ENCODE measurements around the gene MEF2A.

MEF2A gene

DNA sequence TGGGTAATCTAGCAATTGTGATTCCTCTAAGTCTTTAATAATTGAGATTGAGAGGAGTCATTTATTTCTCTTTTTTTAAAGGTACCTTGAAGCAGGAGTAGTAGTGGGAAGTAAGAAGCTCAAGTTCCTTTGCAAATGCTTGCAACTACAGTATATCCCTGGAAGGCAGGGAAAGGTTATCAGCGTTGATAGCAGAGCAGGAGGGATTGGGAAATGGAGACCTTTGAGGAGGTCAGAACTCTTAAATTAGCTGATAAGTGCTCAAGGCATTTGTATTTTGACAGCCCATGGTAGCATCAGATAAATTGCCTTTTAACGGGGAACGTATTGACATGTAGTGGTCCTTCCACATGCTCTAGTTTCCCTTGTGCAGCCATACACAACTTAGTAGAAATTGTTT is 47.7 kb downstream of the MEF2A start:
- H4K20me1 ChIP-seq (ENCODE audit: insufficient read depth, low read length), result peaks cover 29% of the 10 kb centered on the region
- no peak overlapping the region for H3K4me2 ChIP-seq (ENCODE audit: insufficient read depth, low read length)
- ATAC-seq (ENCODE audit: insufficient read depth, low read depth) (no peak), DNase-seq (no peak)
- H3K4me1 ChIP-seq (ENCODE audit: insufficient read depth, low read length), result no peaks in the 10 kb centered on the region; the same call in 1 of the 2 replicates
- H3K9ac ChIP-seq (ENCODE audit: low read depth, low read length), result no peak overlapping the region
- H3K9me3 ChIP-seq (ENCODE audit: insufficient read depth, low read length, severe bottlenecking), result no peaks in the 10 kb centered on the region
- H3K27ac ChIP-seq (ENCODE audit: low read length), result no peak overlapping the region
- TF ChIP-seq, protein P1, sequence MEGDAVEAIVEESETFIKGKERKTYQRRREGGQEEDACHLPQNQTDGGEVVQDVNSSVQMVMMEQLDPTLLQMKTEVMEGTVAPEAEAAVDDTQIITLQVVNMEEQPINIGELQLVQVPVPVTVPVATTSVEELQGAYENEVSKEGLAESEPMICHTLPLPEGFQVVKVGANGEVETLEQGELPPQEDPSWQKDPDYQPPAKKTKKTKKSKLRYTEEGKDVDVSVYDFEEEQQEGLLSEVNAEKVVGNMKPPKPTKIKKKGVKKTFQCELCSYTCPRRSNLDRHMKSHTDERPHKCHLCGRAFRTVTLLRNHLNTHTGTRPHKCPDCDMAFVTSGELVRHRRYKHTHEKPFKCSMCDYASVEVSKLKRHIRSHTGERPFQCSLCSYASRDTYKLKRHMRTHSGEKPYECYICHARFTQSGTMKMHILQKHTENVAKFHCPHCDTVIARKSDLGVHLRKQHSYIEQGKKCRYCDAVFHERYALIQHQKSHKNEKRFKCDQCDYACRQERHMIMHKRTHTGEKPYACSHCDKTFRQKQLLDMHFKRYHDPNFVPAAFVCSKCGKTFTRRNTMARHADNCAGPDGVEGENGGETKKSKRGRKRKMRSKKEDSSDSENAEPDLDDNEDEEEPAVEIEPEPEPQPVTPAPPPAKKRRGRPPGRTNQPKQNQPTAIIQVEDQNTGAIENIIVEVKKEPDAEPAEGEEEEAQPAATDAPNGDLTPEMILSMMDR (IDR thresholded peaks at IDR 0.05; ENCODE audit: borderline replicate concordance, extremely low read depth, low read length, poor library complexity, severe bottlenecking), result no peak
- no peak for TF ChIP-seq EZH2 (IDR thresholded peaks at IDR 0.05; ENCODE audit: borderline replicate concordance, low read depth, low read length, severe bottlenecking)
- H3K79me2 ChIP-seq (ENCODE audit: insufficient read depth, low read length), result peaks cover 97% of the 10 kb centered on the region
- H3K36me3 ChIP-seq (ENCODE audit: insufficient read depth, low read length), result no peaks in the 10 kb centered on the region
- no peak overlapping the region for H3K4me3 ChIP-seq (ENCODE audit: low read depth in 1 of 2, low read length in 2 of 2)
- H2AFZ ChIP-seq (ENCODE audit: low read depth, low read length), result no peak overlapping the region
- no peaks in the 10 kb centered on the region for H3K27me3 ChIP-seq (ENCODE audit: insufficient read depth, low read length, poor library complexity)

DNA sequence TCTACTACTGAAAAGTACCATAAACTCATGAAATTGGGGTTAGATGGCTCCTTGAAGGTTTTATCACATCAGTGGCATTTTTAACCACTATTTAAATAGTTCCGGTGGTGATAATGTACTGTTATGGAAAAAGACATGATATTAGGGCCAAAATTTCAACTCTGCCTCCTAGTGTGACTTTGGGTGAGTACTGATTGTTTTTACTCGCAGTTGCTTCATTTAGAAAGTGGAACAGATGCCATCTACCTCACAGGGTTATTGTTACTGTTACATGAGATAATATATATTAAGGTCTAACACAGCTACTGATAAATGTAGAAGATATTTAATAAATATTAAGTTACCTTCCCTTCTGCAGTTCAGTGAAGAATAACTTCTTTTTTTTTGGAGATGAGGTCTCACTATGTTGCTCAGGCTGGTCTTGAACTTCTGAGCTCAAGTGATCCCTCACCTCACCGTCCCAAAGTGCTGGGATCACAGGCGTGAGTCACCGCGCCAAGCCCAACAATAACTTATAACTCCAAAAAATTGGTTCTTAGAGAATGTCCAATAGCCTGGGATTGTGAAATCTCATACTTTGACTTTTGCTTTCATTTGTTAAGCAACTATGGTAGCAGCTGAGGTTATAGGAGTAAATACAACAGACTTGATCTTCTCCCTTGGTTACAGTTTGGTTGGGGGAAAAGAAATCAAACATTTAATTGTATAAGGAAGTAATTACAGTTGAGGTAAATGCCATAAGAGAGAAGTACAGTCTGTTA is 48.3 kb downstream of the MEF2A start:
- Histone ChIP-seq H3K36me3 (ENCODE audit: insufficient read depth, low read length) (no peaks in the 10 kb centered on the region), H3K9me3 (ENCODE audit: insufficient read depth, low read length, severe bottlenecking) (no peaks in the 10 kb centered on the region), H3K4me3 (ENCODE audit: low read depth in 1 of 2, low read length in 2 of 2) (no peak overlapping the region), H3K4me1 (ENCODE audit: insufficient read depth, low read length) (no peaks in the 10 kb centered on the region; the same call in 1 of the 2 replicates), H3K79me2 (ENCODE audit: insufficient read depth, low read length) (peaks cover 97% of the 10 kb centered on the region), H3K27me3 (ENCODE audit: insufficient read depth, low read length, poor library complexity) (no peaks in the 10 kb centered on the region), H3K9ac (ENCODE audit: low read depth, low read length) (no peak overlapping the region), H3K4me2 (ENCODE audit: insufficient read depth, low read length) (no peak overlapping the region), H3K27ac (ENCODE audit: low read length) (no peak overlapping the region), H2AFZ (ENCODE audit: low read depth, low read length) (no peak overlapping the region), H4K20me1 (ENCODE audit: insufficient read depth, low read length) (peaks cover 29% of the 10 kb centered on the region; the same call in 1 of the 2 replicates)
- DNase-seq (no peak), ATAC-seq (ENCODE audit: insufficient read depth, low read depth) (no peak)
- TF ChIP-seq, protein P1 (IDR thresholded peaks at IDR 0.05; ENCODE audit: borderline replicate concordance, extremely low read depth, low read length, poor library complexity, severe bottlenecking), result no peak
- TF ChIP-seq EZH2 (IDR thresholded peaks at IDR 0.05; ENCODE audit: borderline replicate concordance, low read depth, low read length, severe bottlenecking), result no peak

DNA sequence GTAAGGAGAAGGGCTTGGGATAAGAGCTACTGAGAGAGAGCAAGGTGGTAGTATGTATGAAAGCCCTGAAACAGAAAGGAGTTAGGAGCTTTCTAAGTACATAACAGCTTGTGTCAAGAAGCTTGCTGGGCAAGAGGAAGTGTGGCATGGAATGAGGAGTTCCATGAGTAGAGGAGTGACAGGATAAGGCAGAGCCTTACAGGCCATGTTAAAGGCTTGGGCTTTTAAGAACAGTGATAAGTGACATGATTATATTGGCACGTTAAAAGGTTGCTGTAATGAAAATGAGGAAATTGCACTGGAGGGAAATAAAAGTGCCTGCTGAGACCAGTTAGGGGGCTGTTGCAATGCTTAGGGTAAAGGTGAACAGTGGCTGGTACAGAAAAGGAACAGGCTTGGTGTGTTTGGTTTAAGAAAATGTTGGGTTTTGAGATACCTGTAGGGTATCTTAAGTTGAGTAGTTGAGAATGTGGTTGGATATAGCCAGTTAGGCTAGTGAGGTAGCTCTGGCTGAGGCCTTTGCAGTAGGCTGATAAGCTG is 49.0 kb downstream of the MEF2A start:
- H3K9ac ChIP-seq (ENCODE audit: low read depth, low read length), result no peak overlapping the region
- no peaks in the 10 kb centered on the region for H3K27me3 ChIP-seq (ENCODE audit: insufficient read depth, low read length, poor library complexity)
- no peaks in the 10 kb centered on the region for H3K9me3 ChIP-seq (ENCODE audit: insufficient read depth, low read length, severe bottlenecking)
- TF ChIP-seq EZH2 (IDR thresholded peaks at IDR 0.05; ENCODE audit: borderline replicate concordance, low read depth, low read length, severe bottlenecking), result no peak
- TF ChIP-seq, protein P1 (IDR thresholded peaks at IDR 0.05; ENCODE audit: borderline replicate concordance, extremely low read depth, low read length, poor library complexity, severe bottlenecking), result no peak
- H3K27ac ChIP-seq (ENCODE audit: low read length), result peak overlapping the region; percentile 15; the same call in 1 of the 2 replicates
- H3K4me2 ChIP-seq (ENCODE audit: insufficient read depth, low read length), result no peak overlapping the region
- no peaks in the 10 kb centered on the region for H3K36me3 ChIP-seq (ENCODE audit: insufficient read depth, low read length)
- H3K4me1 ChIP-seq (ENCODE audit: insufficient read depth, low read length), result no peaks in the 10 kb centered on the region; the same call in 1 of the 2 replicates
- H3K4me3 ChIP-seq (ENCODE audit: low read depth in 1 of 2, low read length in 2 of 2), result no peak overlapping the region
- no peak overlapping the region for H2AFZ ChIP-seq (ENCODE audit: low read depth, low read length)
- DNase-seq (no peak), ATAC-seq (ENCODE audit: insufficient read depth, low read depth) (no peak)
- peaks cover 98% of the 10 kb centered on the region for H3K79me2 ChIP-seq (ENCODE audit: insufficient read depth, low read length)
- H4K20me1 ChIP-seq (ENCODE audit: insufficient read depth, low read length), result peaks cover 32% of the 10 kb centered on the region; the same call in 1 of the 2 replicates
